NAMALWA (cell line): ENCODE data around the gene CYP21A2.
"Not testable (repeated sequence)": the region's sequence is repeated elsewhere in the genome, so short reads cannot be mapped to it uniquely, and the experiment has no call there.

Experiments
- DNase-seq: peaks from one replicate; pipeline ENCODE4 v3.0.0-alpha.2; 2015; ENCODE audit warnings: low spot score

Gene CYP21A2

GRCh38 chr6:32037598-32038524 is at the start of gene CYP21A2:
TSS of gene CYP21A2 (plus strand) at chr6:32038415. CDS start at chr6:32038423, 8 bp downstream.
- not testable (repeated sequence) for DNase-seq

- not testable (repeated sequence) for DNase-seq
These were observed 48.9 kb upstream of the CYP21A2 start for GRCh38 chr6:31989363-31989762.

GRCh38 chr6:31994421-31994820 is 43.8 kb upstream of the CYP21A2 start:
- DNase-seq: not testable (repeated sequence)

DNA sequence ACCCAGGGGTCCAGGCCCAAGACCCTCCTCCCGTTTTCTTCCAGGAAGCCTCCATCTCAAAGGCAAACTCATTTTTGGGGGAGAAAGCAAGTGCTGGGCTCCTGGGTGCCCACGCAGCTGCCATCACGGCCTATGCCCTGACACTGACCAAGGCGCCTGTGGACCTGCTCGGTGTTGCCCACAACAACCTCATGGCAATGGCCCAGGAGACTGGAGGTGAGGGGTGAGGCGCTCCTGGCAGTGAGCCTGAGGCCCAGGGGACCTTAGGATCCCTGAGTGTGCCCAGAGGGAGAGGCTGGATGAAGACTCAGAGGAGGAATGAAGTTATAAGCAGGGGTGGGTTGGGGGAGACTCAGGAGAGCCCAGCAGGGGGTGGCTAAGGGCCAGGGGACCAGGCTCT is 41.8 kb upstream of the CYP21A2 start:
- not testable (repeated sequence) for DNase-seq

DNA sequence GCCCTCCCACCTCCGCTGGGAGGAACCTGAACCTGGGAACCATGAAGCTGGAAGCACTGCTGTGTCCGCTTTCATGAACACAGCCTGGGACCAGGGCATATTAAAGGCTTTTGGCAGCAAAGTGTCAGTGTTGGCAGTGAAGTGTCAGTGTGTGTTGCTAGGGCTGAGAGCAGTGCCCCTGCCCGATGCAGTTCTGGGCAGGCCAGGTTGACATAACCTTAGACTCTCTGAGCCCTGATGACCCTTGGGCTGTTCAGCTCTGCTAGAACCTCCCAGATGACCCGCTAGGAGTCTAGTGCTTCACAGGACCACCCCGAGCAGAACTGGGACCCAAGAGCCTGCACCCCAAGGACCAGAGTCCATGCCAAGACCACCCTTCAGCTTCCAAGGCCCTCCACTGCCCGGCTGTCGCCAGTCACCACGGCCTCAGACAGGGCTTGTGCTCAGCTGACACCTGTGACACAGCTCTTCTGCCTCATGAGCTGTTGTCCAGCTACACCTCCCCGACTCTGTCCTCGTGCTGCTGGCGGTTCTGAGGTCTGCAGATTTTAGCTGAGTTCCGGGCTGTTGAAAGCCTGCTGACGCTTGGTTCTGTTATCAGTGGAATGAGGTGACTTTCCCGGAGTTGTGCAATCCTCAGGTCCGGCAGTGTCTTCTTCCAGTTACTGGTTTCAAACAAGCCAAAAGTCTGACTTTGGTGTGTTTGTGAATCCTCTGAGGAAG is 35.5 kb upstream of the CYP21A2 start:
- not testable (repeated sequence) for DNase-seq

- not testable (repeated sequence) for DNase-seq
These were observed 34.9 kb upstream of the CYP21A2 start for GRCh38 chr6:32003301-32003700.

DNA sequence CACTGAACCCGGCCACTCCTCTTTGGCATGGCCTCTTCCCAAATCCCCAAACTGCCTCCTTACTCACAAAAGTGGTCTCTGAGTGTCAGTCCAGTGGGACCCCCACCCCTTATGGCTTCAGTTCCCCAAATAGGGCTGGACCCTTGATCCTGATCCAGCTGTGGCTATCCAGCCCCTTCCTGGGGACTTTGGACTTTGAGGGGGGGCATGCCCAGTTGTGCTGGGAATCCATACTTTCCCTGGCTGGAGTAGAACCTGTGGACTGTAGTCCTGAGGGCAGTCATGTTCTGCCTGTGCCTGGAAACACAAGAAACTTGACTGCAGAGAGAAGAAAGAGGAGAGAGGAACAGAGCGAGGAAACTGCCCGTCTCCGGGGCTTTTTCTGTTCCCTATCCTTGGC is 33.8 kb upstream of the CYP21A2 start:
- not testable (repeated sequence) for DNase-seq

DNA sequence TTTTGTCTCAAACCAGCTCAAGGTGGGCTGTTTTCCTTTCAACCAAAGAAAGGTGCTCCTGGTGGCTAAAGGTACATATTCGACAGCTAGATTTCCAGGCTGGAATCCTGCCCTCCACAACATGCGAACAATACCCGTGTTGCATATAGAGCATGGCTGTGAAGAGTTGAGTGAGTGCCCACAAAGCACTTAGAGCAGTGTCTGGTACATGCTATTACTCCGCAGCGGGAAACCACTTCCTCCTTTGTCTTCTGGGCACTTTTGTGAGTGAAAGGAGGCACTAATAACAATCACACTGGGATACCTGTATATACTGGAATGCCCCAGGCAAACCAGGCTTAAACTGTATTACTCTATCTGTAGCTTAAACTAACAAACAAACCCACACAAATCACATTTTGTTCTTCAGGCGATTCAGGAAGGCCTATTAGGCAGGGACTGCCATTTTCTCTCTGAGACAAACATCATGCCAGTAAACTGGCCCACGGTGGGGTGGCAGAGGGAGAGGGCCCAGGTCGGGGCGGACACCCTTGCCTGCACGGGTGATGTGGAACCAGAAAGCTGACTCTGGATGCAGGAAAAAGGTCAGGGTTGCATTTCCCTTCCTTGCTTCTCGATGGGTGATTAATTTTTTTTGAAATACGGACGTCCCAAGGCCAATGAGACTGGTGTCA is 33.2 kb upstream of the CYP21A2 start:
- DNase-seq: not testable (repeated sequence)

- not testable (repeated sequence) for DNase-seq
These were observed 32.7 kb upstream of the CYP21A2 start for GRCh38 chr6:32005538-32005880.

DNA sequence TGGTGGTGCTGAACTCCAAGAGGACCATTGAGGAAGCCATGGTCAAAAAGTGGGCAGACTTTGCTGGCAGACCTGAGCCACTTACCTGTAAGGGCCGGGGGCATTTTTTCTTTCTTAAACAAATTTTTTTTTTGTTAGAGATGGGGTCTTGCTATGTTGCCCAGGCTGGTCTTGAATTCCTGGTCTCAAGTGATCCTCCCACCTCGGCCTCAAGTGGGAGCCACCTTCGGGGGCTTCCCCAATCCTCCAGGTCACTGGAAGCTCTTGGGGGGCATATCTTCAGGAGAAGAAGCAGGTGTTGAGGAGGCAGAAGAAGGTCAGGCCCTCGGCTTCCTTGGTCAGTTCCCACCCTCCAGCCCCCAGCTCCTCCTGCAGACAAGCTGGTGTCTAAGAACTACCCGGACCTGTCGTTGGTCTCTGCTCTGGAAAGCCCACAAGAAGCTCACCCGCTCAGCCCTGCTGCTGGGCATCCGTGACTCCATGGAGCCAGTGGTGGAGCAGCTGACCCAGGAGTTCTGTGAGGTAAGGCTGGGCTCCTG is 32.2 kb upstream of the CYP21A2 start:
- not testable (repeated sequence) for DNase-seq

GRCh38 chr6:32007086-32007485 is 31.1 kb upstream of the CYP21A2 start:
- not testable (repeated sequence) for DNase-seq

GRCh38 chr6:32008037-32008436 is 30.2 kb upstream of the CYP21A2 start:
- DNase-seq: not testable (repeated sequence)

GRCh38 chr6:32008616-32009015 is 29.6 kb upstream of the CYP21A2 start:
- DNase-seq: not testable (repeated sequence)

GRCh38 chr6:32009537-32009936 is 28.7 kb upstream of the CYP21A2 start:
- DNase-seq: not testable (repeated sequence)

- DNase-seq: not testable (repeated sequence)
These were observed 27.2 kb upstream of the CYP21A2 start for GRCh38 chr6:32010856-32011530.

GRCh38 chr6:32012941-32013617 is 25.1 kb upstream of the CYP21A2 start:
- not testable (repeated sequence) for DNase-seq

DNA sequence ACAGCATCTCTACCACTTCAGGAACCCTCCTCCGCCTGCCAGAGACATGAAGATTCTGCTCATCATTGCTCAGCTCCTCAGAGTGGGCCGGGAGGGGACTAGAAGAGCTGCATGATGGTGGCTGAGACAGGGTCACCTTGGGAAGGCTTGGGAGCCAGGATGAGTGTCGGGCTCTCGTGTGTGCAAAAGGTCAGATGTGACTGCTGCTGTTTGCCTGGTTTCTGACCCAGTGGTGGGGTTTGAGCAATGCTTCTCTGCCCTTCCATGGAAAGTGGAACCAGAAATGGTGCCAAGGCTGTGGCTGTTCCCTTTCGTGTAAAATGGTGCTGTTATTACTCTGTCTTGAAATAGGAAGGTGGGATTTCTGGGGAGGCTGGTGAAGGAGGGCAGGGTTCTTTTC is 24.5 kb upstream of the CYP21A2 start:
- not testable (repeated sequence) for DNase-seq

- not testable (repeated sequence) for DNase-seq
These were observed 23.7 kb upstream of the CYP21A2 start, which contains the start of gene C4B for GRCh38 chr6:32014547-32014946. TSS of gene C4B (plus strand) at chr6:32014795. CDS start at chr6:32014846, 51 bp downstream.

DNA sequence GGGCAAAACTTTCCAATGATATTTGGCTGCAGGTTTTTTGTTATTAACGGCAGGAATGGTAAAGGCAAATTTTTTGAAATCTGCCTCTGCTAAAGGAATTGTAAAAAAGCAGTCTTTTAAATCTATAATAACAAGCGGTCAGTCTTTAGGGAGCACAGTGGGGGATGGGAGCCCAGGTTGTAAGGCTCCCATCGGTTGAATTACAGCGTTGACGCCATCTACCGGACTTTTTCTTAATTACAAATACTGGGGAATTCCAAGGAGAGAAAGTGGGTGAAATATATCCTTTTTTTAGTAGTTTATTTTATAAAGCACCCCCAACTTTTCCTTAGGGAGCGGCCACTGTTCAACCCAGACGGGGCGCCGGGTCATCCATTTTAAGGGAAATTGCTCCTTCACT is 16.1 kb upstream of the CYP21A2 start:
- DNase-seq: not testable (repeated sequence)

- not testable (repeated sequence) for DNase-seq
These were observed 9.6 kb upstream of the CYP21A2 start for GRCh38 chr6:32028631-32029030.

GRCh38 chr6:32029553-32029952 is 8.7 kb upstream of the CYP21A2 start:
- DNase-seq: not testable (repeated sequence)
